Amniotic stem cell (primary cell): ENCODE data around the gene SNX19.
"Not testable (repeated sequence)": the region's sequence is repeated elsewhere in the genome, so short reads cannot be mapped to it uniquely, and the experiment has no call there.

Source experiments
- DNase-seq: peaks from one replicate; lab custom pipeline; 2025; lab: John Stamatoyannopoulos, UW

Gene SNX19, protein sequence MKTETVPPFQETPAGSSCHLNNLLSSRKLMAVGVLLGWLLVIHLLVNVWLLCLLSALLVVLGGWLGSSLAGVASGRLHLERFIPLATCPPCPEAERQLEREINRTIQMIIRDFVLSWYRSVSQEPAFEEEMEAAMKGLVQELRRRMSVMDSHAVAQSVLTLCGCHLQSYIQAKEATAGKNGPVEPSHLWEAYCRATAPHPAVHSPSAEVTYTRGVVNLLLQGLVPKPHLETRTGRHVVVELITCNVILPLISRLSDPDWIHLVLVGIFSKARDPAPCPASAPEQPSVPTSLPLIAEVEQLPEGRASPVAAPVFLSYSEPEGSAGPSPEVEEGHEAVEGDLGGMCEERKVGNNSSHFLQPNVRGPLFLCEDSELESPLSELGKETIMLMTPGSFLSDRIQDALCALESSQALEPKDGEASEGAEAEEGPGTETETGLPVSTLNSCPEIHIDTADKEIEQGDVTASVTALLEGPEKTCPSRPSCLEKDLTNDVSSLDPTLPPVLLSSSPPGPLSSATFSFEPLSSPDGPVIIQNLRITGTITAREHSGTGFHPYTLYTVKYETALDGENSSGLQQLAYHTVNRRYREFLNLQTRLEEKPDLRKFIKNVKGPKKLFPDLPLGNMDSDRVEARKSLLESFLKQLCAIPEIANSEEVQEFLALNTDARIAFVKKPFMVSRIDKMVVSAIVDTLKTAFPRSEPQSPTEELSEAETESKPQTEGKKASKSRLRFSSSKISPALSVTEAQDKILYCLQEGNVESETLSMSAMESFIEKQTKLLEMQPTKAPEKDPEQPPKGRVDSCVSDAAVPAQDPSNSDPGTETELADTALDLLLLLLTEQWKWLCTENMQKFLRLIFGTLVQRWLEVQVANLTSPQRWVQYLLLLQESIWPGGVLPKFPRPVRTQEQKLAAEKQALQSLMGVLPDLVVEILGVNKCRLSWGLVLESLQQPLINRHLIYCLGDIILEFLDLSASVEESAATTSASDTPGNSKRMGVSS

DNA sequence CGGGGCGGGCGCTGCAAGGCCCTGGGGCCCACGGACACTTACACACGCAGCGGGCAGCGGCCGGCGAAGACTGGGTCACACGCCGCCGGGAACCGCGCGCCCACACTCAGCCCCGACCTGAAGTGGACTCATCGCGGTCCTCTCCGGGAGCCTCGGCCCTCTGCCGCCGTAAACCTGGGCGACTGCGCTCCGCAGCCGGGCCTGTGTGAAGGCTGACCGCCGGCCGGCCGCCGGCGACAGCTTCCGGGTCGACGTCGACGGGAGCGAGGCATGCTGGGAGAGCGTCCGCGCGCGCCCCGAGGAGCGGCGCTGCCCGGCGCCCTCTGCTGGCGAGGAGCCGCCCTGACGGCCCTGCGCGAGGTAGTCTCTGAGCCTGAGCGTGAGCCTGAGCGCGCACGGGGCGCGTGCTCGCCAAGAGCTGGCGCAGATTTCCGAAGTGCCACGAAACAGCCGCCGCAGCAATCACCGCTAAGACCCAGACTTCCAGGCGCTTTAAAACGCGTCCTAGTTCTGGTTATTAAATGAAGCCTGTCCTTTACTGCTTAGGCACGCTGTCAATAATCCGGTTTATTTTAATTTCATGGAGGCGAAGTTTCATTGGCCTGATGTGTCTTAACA is at the start of gene SNX19:
TSS of gene SNX19 (minus strand) at position 242 of the 618 bp plus-strand sequence. CDS start 540 bp downstream, outside the sequence.
- DNase-seq: peak; percentile 71

DNA sequence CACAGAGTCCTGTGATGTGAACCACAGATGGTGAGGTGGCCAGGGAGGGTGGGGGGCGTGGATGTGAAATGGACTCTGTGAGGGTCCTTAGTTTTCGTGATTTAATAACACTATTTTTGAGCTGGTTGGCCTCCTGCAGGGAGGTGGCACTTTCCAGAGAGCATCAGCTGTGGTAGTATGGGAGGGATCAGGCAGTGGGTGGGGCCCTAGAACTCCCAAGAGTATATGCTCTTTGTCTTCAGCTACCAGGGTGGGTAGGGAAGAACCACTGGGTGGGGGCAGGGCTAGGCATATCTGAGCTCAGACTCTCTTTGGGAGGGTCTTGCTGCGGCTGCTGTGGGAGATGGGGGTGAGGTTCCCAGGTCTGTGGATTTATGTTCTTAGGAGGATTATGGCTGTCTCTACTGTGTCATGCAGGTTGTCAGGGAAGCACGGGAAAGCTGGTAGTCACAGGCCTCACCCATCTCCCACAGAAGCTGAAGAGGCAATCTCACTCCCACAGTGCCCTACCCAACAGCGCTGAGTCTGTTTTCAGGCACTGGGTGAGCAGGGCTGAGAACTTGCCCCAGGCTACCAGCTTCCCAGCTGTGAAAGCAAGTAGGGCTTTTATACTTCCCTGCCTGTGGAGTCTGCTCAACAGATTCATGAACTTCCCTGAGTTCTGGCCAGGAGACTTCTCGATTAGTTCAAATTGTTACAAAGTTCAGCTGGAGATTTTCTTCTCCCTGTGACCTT is 47.9 kb upstream of the SNX19 start:
- no peak for DNase-seq

DNA sequence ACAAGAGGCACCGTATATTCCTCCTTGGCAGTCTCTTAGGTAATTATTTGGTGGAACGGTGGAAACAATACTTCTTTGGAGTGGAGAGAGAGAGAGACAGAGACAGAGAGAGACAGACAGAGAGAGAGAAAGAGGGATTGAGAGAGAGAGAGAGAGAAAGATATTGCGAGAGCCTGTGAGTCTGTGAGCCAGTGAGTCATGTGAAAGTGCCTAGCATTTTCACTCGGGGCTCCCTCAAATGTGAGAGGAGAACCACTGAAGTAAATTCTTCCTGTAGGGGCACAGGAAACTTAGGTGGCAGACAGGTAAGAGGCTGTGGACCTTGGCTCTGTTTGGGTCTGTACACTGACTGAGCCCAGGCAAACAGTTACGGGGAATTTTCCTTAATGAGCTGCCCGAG is 31.6 kb upstream of the SNX19 start:
- no peak for DNase-seq

DNA sequence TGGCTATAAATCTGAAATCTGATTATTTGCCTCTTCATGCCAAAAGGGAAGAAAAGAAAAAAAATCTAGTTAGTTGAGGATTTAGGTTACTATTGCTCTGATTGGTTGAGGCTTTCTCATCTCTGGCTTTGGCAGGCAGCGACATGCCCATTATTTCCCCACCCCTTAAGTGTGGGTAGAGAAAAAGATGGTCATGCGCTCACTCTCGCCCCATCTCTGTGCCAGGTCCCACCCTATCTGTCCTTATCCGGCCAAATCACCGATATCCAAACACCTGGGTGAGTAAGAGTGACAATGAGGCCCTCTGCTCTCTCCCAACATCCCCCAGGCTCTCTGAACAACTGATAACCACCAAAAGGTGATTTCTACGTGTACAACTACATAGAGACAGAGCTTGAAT is 31.2 kb upstream of the SNX19 start:
- DNase-seq: no peak

DNA sequence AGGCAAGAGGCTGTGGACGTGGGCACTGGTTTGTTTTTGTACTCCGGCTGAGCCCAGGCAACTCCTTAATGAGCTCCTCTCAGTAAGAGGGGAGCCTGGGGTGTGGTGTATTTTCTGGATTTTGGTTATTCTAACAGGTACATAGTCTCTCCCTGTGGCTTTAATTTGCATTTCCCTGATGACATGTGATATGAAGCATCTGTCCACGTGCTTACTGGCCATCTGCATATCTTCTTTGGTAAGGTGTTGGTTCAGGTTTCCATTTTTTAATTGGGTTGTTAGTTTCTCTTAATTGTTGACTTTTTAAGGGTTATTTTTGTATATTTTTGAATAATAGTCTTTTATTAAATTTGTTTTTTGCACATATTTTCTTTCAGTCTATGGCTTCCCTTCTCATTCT is 30.8 kb upstream of the SNX19 start:
- no peak for DNase-seq

DNA sequence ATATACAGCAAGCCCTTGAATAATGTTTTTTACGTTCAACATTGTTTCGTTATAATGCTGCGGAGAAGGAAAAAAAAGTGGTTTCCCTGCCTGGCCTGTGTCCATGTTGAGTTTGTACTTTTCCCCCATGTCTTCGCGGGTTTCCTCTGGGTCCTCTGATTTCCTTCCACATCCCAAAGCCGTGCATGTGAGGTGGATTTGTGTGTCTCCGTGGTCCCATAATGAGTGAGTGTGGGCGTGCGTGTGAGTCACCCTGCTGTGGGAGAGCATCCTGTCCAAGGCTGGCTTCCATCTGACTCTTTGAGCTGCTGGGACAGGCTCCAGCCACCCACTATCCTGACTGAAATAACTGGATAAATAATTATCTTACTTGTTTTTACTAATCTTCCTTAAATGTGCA is 29.6 kb upstream of the SNX19 start:
- DNase-seq: peak; percentile 44

DNA sequence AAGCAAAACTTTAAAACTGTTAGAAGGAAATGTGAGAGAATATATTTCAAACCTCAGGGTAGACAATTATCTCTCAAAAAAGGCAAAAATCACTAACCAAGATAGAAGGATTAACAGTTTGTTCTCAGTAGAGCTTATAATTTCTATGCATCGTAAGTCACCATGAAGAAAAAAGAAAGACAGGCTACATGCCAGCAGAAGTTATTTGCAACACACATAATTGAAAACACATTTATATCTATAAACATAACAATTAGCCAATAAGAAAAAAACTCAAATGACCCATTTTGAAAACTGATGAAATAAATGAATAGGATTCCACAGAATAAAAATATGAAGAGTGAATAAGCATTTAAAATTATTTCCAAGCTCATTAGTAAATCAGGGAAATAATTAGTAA is 24.4 kb upstream of the SNX19 start:
- DNase-seq: no peak

DNA sequence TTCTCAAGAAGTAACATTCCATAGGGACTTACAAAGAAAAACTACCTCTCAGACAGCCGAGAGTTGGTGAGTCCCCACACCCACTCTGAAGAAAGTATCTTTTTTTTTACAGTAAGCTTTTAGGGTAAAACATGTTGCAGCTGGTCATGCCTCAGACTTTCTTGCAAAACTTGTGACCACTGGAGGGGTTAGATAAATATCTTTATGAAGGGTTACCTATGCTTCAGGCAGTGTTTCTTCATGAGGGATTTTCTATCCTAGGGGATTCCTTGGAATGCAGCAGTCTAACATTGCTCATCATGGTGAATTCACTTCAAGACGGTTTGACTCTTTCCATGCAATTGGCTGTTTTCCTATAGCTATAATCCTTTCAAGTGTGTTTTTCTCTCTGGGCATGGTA is 20.8 kb upstream of the SNX19 start:
- no peak for DNase-seq

DNA sequence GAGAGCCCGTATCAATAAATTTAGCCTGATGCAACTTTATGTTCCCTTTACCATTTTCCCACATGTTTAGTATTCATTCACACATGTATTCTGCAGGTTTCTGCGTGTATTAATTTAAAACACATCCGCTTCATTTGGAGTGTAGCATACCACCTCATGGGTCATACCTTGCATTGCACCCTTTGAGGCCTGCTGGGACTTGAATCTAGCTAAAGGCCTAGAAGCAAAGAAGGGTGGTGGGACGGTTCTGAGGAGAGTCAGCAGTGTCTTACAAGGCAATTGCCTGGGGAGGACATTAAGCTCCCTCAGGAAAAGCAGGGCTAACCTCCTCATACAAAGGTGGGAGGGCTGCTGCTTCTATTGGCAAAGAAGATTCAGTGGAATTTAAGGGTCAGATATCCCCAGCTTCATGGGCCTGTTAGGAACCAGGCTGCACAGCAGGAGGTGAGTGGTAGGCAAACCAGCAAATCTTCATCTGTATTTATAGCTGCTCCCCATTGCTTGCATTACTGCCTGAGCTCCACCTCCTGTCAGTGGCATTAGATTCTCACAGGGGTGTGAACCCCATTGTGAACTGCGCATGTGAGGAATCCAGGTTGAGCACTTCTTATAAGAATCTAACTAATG is 15.9 kb upstream of the SNX19 start:
- DNase-seq: no peak

DNA sequence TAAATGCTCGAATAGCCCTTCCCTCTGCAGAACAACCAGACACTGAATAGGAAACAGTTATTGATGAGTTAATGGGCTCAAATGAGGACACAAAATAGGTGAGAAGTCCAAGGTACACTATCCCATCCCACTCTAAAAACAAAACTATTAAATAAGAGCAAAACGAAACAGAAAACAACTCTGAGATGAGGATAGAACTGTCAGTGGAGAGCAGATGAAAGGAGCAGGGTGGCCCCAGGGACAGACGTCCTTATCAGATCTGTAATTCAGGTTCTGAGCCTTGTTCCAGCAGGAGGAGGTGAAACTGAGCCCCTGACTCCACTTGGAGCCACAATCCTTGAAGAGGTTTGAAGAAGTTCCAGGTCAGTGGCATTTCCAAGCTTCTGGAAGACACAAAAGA is 8.5 kb upstream of the SNX19 start:
- no peak for DNase-seq

DNA sequence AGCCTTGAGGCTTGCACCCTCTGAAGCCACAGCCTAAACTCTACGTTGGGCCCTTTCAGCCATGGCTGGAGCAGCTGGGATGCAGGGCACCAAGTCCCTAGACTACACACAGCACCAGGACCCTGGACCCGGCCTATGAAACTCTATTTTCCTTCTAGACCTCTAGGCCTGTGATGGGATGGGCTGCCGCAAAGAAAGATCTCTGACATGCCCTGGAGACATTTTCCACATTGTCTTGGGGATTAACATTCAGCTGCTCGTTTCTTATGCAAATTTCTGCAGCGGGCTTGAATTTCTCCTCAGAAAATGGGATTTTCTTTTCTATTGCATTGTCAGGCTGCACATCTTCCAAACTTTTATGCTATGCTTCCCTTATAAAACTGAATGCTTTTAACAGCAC is 4.3 kb upstream of the SNX19 start:
- not testable (repeated sequence) for DNase-seq

DNA sequence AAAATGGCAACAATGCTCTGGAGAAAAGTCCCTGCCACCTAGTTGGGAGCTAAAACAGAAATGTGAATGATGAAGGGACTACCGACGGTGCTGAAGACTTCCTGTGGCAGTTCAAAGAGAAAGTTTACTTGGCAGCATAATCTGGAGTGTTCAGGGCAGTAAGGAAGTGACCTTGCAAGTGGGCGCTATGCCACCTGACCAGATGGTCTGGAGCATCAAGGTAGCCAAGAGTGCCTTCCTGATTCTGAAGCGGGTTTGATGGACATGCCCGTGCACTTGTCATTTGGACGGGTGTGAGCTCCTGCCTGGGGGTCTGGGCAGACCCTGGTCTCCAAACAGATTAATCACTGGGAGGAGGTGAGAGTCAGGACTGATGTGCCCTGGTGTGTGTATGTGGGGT is 1.8 kb upstream of the SNX19 start:
- no peak for DNase-seq

DNA sequence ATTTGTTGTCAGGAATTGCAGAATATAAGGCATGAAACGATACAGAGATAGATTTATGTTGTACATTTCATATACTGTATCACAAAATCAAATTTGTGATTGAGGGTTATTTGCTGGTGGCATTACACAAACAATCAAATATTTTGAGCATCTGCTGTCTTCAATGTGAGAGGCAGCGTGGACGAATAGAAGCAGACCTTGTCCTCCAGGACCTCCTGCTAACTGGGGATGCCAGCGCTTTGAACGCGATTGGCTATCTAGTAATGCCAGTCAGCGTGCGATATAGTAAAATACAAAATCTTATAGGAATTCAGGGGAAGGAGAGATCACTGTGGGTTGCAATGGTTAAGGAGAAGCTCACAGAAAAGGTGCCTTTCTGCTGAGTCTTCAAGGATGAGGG is 631 bp upstream of the SNX19 start:
- DNase-seq: no peak

DNA sequence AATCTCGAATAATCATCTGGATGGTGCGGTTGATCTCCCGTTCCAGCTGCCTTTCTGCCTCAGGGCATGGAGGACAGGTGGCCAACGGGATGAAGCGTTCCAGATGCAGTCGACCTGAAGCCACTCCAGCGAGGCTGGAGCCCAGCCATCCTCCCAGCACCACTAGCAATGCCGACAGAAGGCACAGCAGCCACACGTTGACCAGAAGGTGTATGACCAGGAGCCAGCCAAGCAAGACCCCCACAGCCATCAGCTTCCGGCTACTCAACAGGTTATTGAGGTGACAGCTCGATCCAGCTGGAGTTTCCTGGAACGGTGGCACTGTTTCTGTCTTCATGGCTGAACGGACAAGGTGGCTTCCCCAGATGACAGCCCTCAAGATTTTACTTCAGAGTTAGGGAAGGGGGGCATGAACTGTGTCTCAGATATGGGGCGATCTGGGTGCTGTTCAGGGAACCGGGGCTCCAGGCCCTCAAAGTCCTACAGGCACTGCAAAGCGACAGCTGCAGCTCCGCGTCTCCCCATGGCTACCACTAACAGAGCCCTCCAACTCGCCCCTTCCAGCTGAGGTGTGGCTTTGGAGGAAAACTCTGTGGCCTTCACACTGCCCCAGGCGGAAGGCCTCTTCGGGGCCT is 559 bp downstream of the SNX19 start:
- DNase-seq: no peak

DNA sequence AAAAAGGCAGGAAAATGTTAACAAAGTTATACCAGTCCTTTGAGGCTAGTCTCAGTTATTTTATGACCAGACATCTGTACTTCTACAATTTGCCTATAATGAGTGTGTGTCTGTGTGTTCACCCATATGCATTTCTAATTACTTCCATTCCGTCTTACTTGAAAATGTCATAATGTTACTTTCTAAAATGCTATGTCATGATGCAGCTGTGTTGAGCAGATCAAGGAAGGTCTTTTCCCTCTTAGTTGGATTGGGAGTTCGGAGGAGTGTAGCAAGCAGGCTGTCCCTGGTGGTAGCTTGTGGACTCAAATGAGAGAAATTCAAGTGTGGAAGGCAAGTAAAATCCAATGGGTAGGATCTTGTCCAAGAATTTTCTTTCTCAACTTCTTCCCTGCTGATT is 3.0 kb downstream of the SNX19 start:
- no peak for DNase-seq

DNA sequence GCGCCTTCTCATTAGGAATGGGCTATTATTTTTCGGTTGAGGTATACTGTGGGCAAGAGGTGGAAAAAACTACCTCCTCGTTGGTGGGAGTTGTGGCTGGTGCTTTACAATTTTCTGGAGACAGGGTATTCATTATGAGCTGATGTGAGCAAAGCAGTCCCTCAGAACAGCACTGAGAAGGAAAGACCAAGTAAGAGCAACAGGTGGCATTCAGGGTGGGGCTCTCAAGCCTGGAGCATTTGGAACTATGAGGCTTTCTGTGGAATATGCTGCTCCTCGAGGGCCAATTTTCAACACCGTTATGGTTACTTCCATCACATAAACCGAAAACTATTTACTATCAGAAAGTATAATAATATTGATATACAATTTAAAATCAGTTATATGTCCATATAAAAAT is 3.7 kb downstream of the SNX19 start:
- DNase-seq: no peak

DNA sequence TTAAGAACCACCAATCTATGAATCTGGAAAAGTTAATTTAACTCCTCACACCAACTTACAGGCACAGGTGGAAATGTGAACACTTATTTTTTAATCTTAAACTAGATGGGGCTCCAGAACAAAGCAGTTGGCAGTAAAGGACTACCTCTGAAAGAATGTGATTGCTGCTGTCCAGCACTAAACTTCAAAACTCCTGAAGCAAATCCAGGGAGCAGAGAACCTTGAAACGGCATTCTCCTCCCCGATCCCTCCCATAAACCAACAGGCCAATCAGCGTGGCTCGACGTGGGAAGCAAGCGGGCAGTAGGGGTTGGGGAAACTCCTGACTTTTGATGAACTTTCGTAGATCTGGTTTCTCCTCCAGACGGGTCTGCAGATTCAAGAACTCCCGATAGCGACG is 5.0 kb downstream of the SNX19 start:
- DNase-seq: no peak

DNA sequence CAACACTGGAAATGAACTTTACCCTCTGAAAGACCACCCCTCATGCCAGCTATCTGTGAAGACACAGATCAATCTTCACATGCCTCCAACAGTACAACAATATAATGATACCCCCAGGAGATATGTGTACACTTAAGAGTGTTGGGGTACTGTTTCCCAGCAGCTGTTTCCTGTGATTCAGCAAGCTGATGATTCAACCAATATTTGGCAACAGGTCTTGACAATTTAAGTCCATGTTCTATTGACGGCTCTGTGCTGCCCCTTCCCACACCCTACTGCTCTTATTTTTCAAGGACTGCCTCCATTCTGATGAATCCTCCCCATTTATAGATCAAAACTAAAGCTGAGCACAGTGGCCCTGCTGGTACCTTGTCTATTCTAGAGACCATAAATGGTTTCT is 6.6 kb downstream of the SNX19 start:
- no peak for DNase-seq

DNA sequence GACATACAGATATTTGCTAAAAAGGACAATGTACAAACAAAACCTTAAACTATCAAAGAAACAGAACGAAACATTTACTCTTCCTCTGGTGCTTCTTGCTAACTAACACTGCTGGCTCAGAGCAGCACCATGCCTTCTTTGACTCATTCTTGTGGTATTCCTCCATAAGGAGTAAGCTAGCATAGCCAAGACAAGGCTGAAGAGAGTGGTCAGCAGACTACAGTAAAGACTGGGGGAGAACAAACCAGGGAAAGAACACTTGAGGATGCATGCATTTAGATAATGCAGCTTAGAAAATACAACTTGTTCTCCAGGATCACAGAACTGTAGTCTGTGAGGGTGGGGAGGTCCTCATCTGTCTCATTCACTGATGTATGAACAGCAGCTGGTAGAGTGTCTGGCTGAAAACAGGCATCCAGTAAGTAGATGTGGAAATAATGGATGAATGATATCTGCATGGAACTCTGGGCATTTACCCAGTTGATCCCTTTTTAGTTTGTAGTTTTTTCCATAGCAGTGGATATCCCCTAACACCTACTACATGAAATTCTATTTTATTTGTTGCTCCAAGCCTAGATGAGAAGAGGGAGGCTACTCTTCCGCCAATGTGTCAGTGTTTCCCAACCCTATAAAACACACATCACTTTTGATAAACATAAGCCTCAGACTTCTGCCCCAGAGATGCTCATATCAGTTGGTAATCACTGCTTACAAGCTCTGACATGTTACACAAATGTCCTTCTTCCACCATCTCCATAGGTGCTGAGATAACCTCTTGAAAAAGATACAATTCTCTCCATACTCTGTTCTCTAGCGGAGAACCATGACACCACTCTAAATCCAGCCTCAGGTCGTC is 7.3 kb downstream of the SNX19 start:
- DNase-seq: peak; percentile 66

DNA sequence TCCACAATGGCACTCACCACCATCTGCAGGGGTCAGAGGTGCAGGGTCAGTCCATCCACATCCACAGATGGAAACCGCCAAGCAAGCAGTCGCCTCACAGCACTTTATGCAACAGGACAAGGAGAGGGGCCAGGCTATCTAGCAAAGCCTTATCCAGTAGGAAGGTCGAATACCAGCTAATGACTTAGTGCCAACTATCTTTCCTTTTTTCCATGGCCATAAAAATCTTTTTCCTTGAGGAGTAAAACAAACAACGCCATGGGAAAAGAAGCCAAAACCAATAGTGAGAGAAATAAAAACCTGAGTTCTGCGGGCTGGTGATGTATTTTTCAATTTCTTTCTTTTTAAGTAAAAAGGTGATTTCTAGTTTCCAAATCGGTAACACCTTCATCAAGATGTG is 8.2 kb downstream of the SNX19 start:
- DNase-seq: no peak
